Measurements from ENCODE around the gene LAMC1. TPM values are rescaled to one million over a fixed set of nuclear protein-coding genes. Genes with fewer than 3 reads are reported as not detected.

Gene LAMC1
- total RNA-seq, 1 experiment from 2014 or later, result 132 TPM

- no peak for DNase-seq (ENCODE audit: low read depth)
These were observed 56.6 kb downstream of the LAMC1 start for GRCh38 chr1:183079712-183080388.

- DNase-seq (ENCODE audit: low read depth), result peak; percentile 74
These were observed 57.2 kb downstream of the LAMC1 start for GRCh38 chr1:183080406-183080805.

- DNase-seq (ENCODE audit: low read depth), result peak; percentile 27
These were observed 58.3 kb downstream of the LAMC1 start for GRCh38 chr1:183081402-183082120.

GRCh38 chr1:183082650-183083049 lies 59.4 kb downstream of the LAMC1 start:
- DNase-seq (ENCODE audit: low read depth), result no peak

GRCh38 chr1:183087001-183087400 lies 63.8 kb downstream of the LAMC1 start:
- DNase-seq (ENCODE audit: low read depth), result no peak

GRCh38 chr1:183089025-183089639 lies 65.9 kb downstream of the LAMC1 start:
- no peak for DNase-seq (ENCODE audit: low read depth)

GRCh38 chr1:183090391-183091006 lies 67.3 kb downstream of the LAMC1 start:
- peak; percentile 68 for DNase-seq (ENCODE audit: low read depth)

GRCh38 chr1:183091181-183091580 lies 68.0 kb downstream of the LAMC1 start:
- DNase-seq (ENCODE audit: low read depth), result no peak

GRCh38 chr1:183092350-183092749 lies 69.1 kb downstream of the LAMC1 start:
- no peak for DNase-seq (ENCODE audit: low read depth)

GRCh38 chr1:183093066-183093668 lies 69.9 kb downstream of the LAMC1 start:
- DNase-seq (ENCODE audit: low read depth), result no peak

GRCh38 chr1:183093786-183094298 lies 70.6 kb downstream of the LAMC1 start:
- DNase-seq (ENCODE audit: low read depth), result peak; percentile 79

GRCh38 chr1:183094351-183094750 lies 71.1 kb downstream of the LAMC1 start:
- DNase-seq (ENCODE audit: low read depth), result no peak

- DNase-seq (ENCODE audit: low read depth), result no peak
These were observed 73.1 kb downstream of the LAMC1 start for GRCh38 chr1:183096351-183096750.

- peak; percentile 78 for DNase-seq (ENCODE audit: low read depth)
These were observed 73.7 kb downstream of the LAMC1 start for GRCh38 chr1:183096894-183097293.

GRCh38 chr1:183097438-183098051 lies 74.3 kb downstream of the LAMC1 start:
- peak; percentile 61 for DNase-seq (ENCODE audit: low read depth)

GRCh38 chr1:183098317-183098716 lies 75.1 kb downstream of the LAMC1 start:
- DNase-seq (ENCODE audit: low read depth), result no peak

GRCh38 chr1:183100361-183100974 lies 77.2 kb downstream of the LAMC1 start:
- no peak for DNase-seq (ENCODE audit: low read depth)

- no peak for DNase-seq (ENCODE audit: low read depth)
These were observed 77.9 kb downstream of the LAMC1 start for GRCh38 chr1:183101081-183101480.

- no peak for DNase-seq (ENCODE audit: low read depth)
These were observed 78.6 kb downstream of the LAMC1 start for GRCh38 chr1:183101841-183102276.

- DNase-seq (ENCODE audit: low read depth), result no peak
These were observed 79.9 kb downstream of the LAMC1 start for GRCh38 chr1:183103147-183103546.

GRCh38 chr1:183103577-183103976 lies 80.4 kb downstream of the LAMC1 start:
- DNase-seq (ENCODE audit: low read depth), result no peak
